ENCODE measurements around the gene PTPN14. TPM values are rescaled to one million over a fixed set of nuclear protein-coding genes. Genes with fewer than 3 reads are reported as not detected.

Gene PTPN14
- total RNA-seq, 4 donors from 2014 or later, result 59.4 to 118 (median 66.1) TPM

GRCh38 chr1:214448536-214448935 lies 102.9 kb downstream of the PTPN14 start:
- WGBS, 2 donors, result 100% methylated on average over 2 of the region's 2 CpGs
- no peak for DNase-seq (ENCODE audit: low spot score in 2 of 2)

GRCh38 chr1:214447557-214447871 lies 103.9 kb downstream of the PTPN14 start:
- no peak for TF ChIP-seq CTCF (IDR thresholded peaks at IDR 0.05)
- no peak for TF ChIP-seq POLR2A (IDR thresholded peaks at IDR 0.05)
- no peak overlapping the region for H3K4me3 ChIP-seq (ENCODE audit: low read depth, poor library complexity, severe bottlenecking)
- 81 to 87% methylated on average over 2 of the region's 2 CpGs for WGBS, 2 donors
- no peak for DNase-seq (ENCODE audit: low spot score in 2 of 2)
- intact Hi-C loops (cut with DNase I; ENCODE audit: low total_unique reads), result no loop called here

More at GRCh38 chr1:214448536-214448935, 102.9 kb downstream of the PTPN14 start:
- intact Hi-C loops (cut with DNase I; ENCODE audit: low total_unique reads), result no loop called here
- no peak for TF ChIP-seq CTCF (IDR thresholded peaks at IDR 0.05)
- TF ChIP-seq POLR2A (IDR thresholded peaks at IDR 0.05), result no peak
- H3K4me3 ChIP-seq (ENCODE audit: low read depth, poor library complexity, severe bottlenecking), result no peak overlapping the region

DNA sequence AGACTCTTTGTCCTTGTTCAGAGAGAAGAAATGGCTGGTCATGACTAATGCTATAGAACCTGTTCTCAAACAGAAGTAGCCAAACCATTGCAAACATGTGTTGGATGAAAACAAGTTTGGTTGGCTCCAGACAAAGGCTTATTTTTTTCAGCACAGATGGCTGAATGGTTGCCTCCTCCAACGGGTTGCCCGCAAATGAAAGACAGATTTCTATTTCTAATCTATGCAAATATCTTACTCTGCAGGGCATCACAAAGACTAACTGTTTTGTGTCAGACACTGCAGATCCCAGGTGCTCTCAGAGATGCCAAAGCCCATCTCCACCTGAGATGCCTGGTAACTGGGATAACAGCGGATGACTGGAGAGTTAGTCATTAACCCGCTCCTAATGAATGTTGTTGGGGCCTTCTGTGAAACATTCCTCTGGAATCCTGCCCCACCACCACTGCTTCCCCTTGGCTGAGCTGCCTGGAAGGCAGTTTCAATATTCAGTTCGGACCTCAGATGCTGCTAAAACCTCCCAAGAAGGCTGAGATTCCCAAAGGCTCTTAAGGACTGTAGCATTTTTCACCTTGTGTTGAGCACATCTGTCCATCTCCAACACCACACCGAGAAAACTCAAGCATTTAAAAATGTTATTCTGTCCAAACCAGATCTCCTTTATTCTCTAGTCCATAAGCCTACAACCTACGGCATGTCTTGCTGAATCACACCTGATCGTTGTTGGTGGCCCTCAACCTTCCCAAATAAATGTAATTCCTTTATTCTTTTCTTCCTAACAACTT lies 104.4 kb downstream of the PTPN14 start:
- intact Hi-C loops (cut with DNase I; ENCODE audit: low total_unique reads), result no loop called here
- no peak for TF ChIP-seq POLR2A (IDR thresholded peaks at IDR 0.05)
- peak in 1 of 2 donors; percentile 42 for DNase-seq (ENCODE audit: low spot score in 2 of 2)
- WGBS, 2 donors, result 35 to 37% methylated on average over 8 of the region's 8 CpGs
- H3K4me3 ChIP-seq (ENCODE audit: low read depth, poor library complexity, severe bottlenecking), result no peak overlapping the region

DNA sequence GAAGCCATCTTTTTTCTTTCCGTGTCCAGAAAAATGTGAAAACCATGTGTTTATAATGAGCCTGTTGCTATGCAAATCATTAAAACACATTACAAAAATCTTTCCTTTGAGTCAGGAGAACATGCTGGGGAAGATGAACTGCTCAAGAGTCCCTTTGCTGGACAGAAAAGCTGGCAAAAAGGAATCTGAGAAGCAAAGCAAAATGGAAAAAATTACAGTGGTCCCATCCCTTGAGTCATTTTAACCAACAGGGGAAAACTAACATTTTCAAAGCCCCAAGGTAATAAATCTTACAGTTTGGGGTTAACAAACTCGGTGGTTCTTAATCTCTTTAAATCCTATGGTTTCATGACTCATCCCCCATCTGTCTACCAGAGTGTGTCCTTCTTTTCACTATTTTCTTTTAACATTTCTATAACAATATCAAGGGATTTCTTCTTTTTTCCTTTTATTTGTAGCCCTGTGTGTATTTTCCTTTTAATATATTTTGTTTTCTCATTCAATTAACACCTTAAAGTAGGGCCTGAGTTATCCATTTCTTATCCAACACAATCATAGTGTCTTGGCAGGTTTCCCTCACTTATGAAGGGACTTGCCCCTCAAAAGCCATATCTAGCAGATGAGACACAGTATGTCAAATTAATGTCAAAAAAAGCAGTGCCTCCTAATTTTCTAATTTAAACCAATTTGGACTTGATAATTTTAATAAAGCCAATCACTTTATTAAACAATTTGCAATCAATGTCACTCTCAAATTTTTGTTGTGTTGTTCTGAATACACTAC lies 105.4 kb downstream of the PTPN14 start:
- 13 to 18% methylated on average over 2 of the region's 2 CpGs for WGBS, 2 donors
- no peak overlapping the region for H3K4me3 ChIP-seq (ENCODE audit: low read depth, poor library complexity, severe bottlenecking)
- DNase-seq (ENCODE audit: low spot score in 2 of 2), result no peak
- TF ChIP-seq POLR2A (IDR thresholded peaks at IDR 0.05) (no peak), CTCF (IDR thresholded peaks at IDR 0.05) (no peak)
- intact Hi-C loops (cut with DNase I; ENCODE audit: low total_unique reads), result no loop called here

GRCh38 chr1:214445199-214445598 lies 106.2 kb downstream of the PTPN14 start:
- WGBS, 2 donors, result 51 to 58% methylated on average over 3 of the region's 3 CpGs
- DNase-seq (ENCODE audit: low spot score in 2 of 2), result no peak
- no peak overlapping the region for H3K4me3 ChIP-seq (ENCODE audit: low read depth, poor library complexity, severe bottlenecking)
- no peak for TF ChIP-seq CTCF (IDR thresholded peaks at IDR 0.05)
- no peak for TF ChIP-seq POLR2A (IDR thresholded peaks at IDR 0.05)
- intact Hi-C loops (cut with DNase I; ENCODE audit: low total_unique reads), result no loop called here

GRCh38 chr1:214444182-214444939 lies 107.0 kb downstream of the PTPN14 start:
- intact Hi-C loops (cut with DNase I; ENCODE audit: low total_unique reads), result no loop called here
- H3K4me3 ChIP-seq (ENCODE audit: low read depth, poor library complexity, severe bottlenecking), result no peak overlapping the region
- DNase-seq (ENCODE audit: low spot score in 2 of 2), result no peak
- WGBS, 2 donors, result 46 to 79% methylated on average over 3 of the region's 3 CpGs
- TF ChIP-seq CTCF (IDR thresholded peaks at IDR 0.05) (no peak), POLR2A (IDR thresholded peaks at IDR 0.05) (no peak)

All from lower leg skin (tissue), 4 donors.